GM21717 (cell line): ENCODE data around the gene CHIT1.

Source experiments
- ATAC-seq: cut with Tn5 transposase; IDR thresholded peaks from one replicate; pipeline ENCODE4 v1.9.1; 2021; ENCODE audit warnings: mild to moderate bottlenecking, moderate library complexity; ENCODE audit not compliant: unreplicated experiment

The CHIT1 gene

DNA sequence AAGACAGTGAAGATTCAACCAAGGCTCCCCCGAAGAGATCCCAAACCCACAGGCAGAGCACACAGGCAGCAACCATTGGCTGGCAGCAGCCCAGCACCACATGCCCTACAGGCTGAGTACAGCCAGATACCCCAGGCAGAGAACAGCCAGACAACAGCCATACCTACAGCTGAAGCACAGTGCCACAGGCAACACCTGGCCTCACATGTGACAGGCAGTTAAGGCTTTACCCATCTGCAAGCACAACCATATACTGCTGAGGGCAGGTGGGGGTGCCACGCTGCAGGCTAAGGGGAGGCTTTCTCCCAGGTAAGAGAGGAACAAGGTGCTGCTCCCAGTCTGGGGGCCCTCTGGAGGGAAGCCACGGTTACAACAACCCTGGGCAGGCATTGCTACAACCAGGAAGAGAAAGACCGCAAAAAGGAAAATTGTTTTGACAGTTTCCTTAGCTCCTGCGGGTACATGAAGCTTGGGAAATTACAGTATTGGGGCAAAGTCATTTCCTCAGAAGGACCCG is 12.3 kb downstream of the CHIT1 start:
- no peak for ATAC-seq

DNA sequence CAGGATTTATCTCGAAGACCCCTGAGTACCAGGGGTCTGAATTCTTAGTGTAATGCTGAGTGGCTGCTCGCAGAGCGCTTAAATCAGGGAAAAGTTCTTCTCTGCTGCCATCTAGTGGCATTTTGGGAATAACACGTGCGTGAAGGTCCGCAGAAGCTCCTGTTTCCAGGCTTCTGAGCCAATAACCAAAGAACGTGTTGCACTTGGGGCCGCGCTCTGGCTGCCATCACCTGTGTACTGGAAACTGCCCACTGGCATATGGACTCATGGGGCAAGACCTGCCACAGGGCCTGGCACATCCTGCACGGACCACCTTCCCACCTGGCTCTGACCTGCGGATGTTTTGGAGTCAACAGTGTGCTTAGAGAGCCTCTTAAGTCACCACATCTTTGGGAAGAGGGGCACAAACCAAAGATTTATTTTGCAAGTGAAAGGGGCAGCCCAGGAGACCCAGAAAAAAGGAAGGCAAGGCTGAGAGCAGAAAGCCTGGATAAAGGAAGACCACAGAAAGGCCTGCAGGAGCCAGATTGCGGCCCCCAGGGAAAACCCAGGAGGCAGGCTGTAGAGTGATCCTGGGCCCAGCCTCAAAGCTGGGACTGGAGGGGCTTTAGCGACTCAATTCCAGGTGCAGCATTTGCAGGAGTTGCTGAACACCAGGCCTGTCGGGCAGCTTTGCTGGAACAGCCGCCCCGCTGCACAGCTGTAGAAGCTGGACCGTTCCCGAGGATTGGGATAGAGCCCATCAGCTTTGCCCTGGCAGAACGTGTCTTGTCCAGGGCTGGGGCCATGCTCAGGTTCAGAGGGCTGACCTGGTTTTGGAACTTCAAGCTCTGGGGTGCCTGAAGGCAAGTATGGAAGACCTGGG is 13.0 kb downstream of the CHIT1 start:
- ATAC-seq: no peak

DNA sequence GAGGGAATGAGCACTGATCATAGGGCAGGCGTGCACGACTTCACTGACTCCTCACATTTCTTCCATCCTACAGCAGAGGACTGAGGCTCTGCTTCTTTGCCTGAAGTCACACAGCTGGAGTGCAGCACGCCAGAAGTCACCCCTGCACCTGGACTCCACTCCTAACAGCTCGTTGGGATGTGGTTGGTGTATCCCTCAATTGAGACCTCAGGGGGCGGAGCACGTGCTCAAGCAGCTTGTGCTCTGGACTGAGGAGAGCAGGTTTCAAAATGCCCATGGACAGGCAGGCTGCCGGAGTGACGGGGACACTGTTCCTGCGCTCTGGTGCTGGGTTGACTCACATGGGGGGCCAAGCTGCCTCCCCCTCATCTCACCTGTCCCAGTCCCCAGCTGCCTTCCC is 13.9 kb downstream of the CHIT1 start:
- no peak for ATAC-seq

DNA sequence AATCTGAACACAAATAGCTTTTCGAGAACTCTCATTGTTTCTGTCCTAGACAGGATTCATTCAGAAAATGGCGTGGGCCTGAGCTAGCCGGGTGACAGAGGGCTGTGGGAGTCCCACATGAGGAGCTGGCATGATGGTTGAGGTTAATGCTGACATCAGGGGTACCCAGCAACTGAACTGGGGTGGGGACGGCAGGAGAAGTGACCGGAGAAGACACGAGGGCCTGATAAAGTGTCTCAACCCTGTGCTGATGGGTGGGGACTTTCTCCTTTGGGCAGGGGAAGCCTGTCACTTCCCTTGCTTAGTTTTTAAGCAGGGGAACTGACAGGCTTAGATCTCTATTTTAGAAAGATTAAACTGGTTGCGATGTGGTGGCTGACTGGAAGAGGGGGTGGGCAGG is 14.6 kb downstream of the CHIT1 start:
- ATAC-seq: no peak

DNA sequence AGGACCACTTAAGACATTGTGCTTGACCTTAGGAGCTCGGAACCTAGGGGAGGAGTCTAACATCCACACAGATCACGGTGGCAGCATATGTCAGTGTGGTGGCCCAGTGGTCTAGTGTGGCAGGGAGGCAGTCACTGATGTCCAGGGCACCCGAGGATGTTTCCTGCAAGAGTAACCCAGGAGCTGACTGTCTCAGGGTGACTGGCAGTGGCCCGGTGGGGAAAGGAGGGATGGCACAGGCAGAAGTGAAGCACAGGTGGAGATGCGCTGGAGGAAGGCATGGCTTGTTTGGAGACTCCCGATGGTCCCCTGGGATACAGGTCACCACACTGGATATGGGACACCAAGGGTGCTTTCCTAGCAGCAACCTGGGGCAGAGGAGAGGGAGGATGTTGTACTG is 16.3 kb downstream of the CHIT1 start:
- ATAC-seq: no peak

DNA sequence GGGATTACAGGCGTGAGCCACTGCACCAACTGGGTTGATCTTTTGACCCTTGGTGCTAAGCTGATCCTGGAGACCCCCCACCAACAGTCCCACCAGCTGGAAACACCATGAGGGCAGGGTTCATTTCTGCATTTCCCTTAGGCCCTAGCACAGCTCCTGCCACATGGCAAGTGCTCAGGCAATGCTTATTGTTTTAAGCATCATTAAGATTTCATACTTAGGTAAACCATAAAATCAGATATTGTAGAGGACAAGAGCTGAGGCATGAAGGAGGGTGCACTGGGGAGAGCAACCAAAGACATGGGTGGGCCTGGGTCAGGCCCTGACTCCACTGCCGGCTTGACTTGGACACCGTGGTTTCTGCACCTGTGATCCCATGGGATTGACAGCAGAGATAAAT is 17.7 kb downstream of the CHIT1 start:
- no peak for ATAC-seq

DNA sequence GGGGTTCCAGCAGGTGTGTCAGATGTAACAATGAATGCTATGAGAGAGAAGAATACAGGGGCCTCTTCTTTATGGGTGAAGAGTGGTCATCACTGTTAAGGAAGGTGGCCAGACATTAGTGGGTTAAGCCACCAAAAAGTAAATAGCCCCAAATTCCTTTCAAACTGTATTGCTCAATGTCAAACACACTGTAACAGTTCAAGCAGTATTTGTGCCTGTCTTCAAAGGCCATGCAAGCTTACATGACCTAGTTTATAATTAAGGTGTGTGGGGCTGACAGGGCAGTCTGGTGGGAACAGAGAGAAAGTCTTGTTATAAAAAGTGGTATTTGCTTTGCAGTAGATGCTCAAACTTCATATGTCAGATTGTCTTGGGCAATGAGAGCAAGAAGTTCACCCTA is 18.5 kb downstream of the CHIT1 start:
- no peak for ATAC-seq

DNA sequence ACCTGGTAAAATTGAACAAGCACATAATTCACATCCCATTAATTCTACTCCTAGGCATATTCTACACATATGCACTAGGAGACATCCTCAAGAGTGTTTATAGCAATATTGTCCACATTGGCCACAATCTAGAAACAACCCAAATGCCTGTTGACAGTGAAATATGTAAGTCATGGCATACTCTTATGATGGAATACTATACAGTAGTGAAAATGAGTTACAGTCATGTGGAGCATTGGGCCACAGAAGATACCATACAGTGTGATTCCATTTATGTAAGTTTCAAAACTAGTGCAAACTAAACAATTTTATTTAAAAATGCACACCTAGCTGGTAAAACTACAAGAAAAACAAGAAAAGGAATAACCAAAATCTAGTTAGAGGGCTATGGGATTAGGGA is 19.1 kb downstream of the CHIT1 start:
- ATAC-seq: no peak

DNA sequence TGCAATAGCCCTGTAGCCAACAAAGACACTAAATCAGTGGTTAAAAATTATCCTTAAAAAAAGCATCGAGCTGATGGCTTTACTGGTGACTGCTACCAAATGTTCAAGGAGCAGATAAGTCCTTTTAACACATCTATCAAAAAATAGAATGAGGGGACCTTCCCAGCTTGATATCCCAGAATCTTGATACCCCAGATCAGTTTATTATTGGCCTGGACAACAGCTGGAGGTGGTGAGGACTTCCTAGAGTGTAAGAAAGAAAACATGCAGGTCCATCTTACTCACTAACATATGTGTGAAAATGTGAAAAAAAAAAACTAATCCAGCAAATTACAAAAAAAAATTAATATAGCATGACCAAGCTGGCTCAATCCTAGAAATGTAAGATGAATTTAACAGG is 21.3 kb downstream of the CHIT1 start:
- no peak for ATAC-seq

DNA sequence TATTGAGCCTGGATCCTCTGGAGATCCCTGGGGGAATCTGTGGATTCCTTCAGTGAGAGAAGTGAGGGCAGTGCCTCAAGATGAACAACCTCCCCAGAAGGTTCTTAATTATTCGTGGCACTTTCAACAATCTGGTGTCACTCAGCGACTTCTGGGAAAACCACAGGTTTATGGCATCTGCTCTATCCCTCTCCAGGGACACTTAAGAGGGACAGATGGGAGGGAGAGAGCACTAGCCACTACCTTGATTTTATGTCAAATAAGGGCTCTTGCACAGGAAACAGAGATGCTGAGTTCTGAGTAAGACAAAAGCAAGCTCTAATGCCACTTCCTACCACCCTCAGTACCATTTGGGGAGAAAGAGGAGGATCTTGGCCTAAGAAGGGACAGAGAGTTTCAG is 21.7 kb downstream of the CHIT1 start:
- no peak for ATAC-seq

DNA sequence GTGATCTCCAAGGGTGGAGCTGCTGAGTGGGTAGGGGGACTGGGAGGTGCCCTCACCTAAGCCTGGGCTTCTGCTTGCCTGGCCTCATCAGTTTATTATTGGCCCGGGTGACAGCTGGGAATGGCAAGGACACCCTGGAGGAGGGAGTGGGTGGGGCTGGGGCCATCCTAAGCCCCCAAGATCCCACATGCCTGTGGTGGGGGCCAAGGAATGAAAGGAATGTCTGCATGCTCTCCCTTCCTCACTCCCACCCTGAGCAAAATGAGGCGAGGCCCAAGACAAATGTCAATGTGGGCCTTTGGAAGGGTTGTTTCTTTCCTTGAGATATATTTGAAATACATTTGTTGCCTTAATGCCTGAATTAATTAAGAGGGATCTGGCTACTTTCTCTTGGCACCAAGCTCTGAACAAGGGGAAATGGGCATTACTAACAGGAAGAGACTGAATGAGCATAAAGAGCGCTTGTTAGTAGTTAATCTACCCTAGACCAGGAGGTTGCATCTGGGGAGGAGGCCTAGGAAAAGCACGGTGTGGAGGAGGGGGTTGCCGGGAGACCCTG is 23.3 kb downstream of the CHIT1 start:
- no peak for ATAC-seq

DNA sequence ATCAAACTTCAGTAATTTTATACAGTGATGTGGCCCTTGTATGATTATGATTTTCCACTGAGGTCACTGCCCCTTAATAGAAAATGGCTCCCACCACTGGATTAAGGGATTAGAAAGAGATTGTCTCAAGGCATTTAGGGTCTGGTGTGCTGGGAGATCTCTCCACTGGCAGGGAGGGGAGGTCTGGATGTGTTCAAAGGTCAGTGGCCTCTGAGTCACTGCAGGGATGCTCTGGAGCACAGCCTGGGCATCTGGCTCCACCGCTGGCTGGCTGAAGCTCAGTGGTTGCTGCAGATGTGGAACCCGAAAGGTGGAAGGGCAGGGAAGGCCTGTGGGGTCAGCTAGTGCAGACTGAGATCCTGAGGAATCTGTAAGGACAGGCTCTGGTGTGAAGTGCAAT is 24.7 kb downstream of the CHIT1 start:
- no peak for ATAC-seq

DNA sequence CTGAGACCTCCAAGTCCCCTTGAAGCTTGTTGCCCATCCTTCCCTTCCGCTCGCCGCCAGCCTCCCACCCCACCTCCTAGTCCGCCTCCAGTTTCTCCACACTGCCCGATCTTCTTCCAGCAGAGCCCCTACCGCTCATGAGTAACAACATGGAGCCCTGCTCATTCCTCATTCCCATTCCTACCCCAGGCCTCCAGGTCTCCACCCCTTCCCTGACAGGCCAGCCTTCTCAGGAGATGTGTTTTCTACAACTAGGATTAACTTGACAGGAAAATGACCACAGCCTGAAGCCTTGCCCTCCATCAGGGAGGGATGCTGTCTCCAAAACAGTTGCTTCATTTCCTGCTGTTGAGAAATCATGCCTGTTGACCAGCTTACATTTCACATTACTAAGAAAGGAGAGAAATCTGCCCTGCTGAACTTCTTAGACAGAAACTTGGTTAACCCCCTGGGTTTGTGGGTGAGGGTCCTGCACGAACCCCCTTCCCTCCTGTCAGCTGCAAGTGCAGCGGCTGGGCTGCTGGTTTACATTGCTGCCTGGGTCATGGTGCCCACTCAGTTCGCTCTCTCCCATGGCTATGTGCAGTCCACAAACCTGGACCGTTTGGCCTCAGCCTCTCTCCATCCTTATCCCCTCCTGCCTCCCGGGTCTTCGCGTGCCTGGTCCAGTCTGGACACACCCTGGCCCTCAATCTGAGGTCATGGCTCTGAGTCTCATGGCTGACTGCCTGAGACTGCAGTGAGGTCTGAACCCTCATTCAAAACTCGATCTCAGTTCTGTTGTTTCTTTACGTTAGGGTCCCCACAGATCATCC is 26.8 kb downstream of the CHIT1 start:
- ATAC-seq: no peak

DNA sequence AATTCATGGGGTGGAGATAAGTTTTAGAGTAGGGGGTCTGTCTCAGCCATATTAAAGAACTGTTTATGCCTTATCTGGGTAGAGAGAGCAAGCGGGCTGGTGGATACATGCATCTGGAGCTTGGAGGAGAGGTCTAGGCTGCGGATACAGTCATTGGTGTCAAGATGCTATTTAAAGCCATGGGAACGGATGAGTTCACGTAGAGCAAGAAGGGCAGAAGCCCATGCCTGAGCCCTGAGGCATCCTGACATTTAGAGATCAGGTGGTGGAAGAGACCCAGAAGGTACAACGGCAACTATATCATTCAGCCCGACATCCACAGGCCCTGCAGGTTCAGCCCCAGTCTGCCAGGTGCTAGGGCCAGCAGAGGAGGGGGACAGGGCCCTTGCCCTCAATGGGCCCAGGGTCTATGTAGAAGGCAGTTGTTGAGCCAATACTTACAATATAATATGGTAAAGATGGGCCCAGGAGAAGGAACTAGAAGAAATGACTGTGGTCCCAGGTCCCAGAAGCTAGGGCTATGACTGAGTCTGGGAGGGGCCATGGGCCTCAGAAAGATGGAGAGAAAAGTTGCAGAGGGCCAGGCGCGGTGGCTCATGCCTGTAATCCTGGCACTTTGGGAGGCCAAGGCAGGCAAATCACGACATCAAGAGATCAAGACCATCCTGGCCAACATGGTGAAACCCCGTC is 27.8 kb downstream of the CHIT1 start:
- ATAC-seq: no peak

DNA sequence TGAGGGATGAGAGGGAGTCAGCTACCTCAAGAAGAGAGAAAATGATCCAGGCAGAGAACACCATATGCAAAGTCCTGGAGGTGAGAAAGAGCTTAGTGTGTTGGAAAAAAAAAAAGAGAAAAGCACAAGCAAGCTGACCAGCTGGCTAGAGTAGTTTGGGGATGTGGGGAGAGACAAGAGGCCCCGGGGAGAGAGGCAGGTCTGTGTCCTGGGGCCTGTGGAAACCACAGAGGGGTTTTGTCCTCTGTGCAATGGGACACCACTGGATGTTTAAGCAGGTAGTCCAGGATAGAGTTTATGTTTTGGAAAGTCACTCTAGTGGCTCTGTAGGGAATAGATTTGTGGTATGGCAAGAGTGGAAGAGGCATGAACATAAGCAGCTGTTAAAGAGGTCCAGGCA is 28.6 kb downstream of the CHIT1 start:
- ATAC-seq: no peak

DNA sequence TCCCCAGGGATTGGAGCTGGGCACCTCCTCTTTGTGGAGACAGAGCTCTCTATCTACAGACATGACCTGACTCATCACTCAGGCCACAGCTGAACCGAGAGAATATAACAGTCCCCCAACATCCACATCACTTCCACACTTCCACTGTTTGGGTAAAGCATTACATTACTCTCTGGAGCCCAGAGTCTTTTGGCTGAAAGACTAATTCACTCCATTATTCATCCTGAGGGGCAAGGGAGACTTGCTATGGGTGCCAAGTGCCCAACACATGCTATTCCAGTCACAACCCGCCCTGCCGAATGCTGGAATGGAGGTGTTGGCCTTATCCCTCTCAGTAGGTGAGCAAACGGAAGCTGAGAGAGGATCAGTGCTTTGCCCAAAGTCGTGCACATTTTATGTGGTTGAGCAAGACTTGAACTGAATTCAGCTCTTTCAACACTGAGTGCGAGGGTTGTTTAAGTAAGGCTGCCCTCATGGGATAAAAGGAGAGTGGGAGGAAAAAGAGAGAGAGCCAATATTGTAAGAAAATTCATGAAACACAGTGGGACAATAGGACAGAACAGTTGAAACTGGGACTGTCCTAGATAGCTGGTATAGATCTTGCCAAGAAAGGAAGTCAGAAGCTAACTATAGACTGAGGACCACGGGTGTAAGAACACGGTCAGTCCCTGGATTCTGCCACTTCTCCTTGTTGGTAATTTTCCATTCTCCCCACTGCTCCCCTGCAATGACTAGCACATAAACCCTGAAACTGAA is 29.5 kb downstream of the CHIT1 start:
- no peak for ATAC-seq

DNA sequence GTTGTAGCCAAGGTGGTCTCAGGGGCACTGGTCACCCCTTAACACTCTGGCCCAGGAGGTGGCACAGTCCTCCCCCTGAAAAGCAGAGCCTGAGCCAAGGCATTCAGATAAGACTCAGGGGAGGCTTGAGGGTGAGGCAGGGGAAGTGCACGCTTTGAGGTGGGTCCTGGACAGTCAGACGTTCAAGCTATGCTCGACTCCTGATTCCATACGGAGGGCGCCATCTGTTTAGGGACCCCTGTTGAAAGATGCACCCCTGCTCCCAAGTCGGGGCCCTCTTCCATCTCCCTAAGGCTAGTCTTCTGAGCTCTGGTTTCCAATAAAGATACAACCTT is 30.0 kb downstream of the CHIT1 start:
- ATAC-seq: no peak

DNA sequence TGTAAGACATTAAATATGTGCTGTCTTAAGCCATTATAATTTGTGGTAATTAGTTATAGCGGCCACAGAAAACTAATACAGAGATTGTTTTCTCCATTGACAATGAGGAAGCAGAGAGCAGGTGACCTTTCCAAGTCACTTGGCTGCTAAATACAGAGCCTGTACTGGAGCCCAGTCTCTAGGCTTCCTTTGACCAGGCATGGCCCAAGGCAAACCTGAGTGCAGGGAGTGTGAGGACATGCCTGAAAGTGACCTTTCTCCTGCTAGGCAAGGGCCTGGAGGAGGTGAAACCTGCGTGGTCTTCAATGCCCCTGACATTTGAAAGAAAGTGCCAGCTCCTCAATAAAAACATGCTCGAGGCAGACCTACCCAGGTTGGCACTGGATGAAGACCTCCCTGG is 30.5 kb downstream of the CHIT1 start:
- ATAC-seq: no peak

DNA sequence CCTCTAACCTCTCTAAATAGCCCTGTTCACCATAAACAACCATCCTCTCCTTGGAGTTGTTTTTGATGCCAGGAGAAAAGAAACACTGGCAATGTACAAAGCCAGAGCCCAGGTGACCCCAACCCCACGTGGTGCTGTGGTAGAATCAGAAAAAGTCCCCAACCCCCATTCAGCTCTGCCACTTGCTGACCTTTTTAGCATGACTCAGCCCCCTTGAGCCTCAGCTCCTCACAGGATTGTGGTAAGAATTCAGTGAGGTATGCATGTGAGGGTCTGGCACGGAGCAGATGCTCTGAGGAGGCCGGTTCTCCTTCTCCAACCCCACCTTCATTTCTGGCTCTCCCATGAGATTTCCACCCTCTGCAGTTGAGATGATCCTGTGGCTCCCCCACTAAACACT is 31.8 kb downstream of the CHIT1 start:
- ATAC-seq: no peak

DNA sequence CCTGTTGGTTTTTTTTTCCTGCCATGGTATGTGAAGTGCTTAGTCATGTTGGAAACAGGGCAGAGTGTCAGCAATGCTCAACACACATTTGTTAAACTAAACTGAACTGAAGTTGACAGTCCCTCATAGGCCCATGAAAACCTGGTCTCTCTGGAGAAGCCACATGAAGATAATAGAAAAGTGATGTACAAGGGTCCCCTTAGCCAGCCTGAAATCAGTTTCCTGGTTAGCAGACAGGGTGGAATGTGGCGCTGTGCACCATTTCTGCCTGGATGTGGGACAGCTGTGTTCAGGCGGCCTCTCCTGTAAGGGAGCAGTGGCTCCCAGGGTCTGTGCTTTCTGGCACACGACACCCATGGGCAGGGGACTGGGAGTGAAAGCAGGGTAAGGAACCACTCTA is 33.1 kb downstream of the CHIT1 start:
- no peak for ATAC-seq

DNA sequence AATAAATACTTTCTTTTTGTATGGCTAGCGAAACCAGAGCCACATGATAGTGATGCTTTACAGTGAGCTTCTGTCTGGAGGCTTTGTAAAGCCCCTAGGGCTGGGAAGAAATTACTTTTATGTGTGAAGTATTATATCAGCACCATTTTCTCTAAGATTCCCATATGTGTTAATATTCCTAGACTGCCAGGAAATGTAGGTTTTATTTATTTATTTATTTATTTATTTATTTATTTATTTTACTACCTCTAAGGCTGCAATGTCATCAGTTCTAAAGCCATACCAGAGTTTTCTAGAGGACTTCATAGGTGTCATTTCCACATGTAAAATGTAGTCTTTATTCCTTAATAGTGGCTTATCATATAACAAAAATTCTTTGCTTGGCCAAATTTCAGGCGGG is 38.5 kb downstream of the CHIT1 start:
- no peak for ATAC-seq
